Omental fat pad (tissue), 4 donors: ENCODE data around the gene STX11. TPM values are rescaled to one million over a fixed set of nuclear protein-coding genes. Genes with fewer than 3 reads are reported as not detected.

Experiments used
- ATAC-seq: fragments of 150-250 bp; one replicate; pipeline ENCODE4 v1.9.1; 2016; ENCODE audit warnings: mild to moderate bottlenecking, moderate library complexity; ENCODE audit not compliant: low FRiP score
- DNase-seq: peaks from one replicate; pipeline ENCODE4 v3.0.0-alpha.2; 2019; ENCODE audit warnings: low spot score
- total RNA-seq, 4 donors: library from RNA; depleted of rRNA; stranded (reverse); fragments of >200 nt; gene quantifications; one replicate each; pipeline ENCODE4 v1.1.0, GENCODE V29; 2016
- TF ChIP-seq, protein P1 (sequence below), 3 donors: fragments of 450-650 bp; IDR thresholded peaks; one replicate each; pipeline ENCODE4 v1.5.1; 2016 to 2017; ENCODE audit warnings: antibody characterized with exemption in 3 of 3, mild to moderate bottlenecking in 3 of 3, moderate library complexity in 2 of 3

The STX11 gene
- total RNA-seq, 4 donors from 2014 or later, result 34.5 to 156 (median 113) TPM

DNA sequence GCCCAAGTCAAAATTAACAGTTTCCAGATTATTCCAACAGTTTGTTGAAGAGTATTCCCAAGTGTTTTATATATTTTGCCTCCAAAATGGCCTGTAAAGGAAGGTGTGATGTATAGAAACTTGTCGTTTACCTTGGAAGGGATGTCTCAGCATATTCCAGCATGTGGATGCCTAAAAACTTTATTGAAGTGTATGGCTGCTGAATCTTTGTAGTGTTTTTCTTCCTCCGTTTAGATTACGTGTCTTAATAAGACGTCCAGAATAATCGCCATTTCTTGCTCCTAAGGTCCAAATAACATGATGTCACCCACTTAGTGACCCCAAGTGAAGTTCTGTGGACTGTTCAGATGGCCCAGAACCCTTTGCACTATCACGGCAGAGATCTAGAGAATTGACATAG, 37.0 kb upstream of the STX11 start:
- TF ChIP-seq, protein P1, sequence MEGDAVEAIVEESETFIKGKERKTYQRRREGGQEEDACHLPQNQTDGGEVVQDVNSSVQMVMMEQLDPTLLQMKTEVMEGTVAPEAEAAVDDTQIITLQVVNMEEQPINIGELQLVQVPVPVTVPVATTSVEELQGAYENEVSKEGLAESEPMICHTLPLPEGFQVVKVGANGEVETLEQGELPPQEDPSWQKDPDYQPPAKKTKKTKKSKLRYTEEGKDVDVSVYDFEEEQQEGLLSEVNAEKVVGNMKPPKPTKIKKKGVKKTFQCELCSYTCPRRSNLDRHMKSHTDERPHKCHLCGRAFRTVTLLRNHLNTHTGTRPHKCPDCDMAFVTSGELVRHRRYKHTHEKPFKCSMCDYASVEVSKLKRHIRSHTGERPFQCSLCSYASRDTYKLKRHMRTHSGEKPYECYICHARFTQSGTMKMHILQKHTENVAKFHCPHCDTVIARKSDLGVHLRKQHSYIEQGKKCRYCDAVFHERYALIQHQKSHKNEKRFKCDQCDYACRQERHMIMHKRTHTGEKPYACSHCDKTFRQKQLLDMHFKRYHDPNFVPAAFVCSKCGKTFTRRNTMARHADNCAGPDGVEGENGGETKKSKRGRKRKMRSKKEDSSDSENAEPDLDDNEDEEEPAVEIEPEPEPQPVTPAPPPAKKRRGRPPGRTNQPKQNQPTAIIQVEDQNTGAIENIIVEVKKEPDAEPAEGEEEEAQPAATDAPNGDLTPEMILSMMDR (IDR thresholded peaks at IDR 0.05), result no peak
- DNase-seq (no peak), ATAC-seq (no peak)

DNA sequence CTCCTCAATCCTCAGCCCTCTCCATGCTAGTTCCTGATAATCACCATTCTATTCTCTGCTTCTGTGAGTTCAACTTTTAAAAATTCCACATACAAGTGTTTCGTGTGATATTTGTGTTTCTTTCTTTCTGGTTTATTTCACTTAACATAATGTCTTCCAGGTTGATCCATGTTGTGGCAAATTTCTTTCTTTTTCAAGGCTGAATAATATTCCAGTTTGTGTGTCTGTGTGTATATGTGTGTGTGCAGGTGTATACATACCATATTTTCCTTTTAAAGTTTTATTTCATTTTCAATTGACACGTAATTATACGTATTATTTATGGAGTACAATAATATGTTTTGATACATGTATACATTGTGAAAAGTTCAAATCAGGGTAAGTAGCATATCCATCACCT, 35.1 kb upstream of the STX11 start:
- ATAC-seq (no peak), DNase-seq (no peak)
- TF ChIP-seq, protein P1 (IDR thresholded peaks at IDR 0.05), result no peak

DNA sequence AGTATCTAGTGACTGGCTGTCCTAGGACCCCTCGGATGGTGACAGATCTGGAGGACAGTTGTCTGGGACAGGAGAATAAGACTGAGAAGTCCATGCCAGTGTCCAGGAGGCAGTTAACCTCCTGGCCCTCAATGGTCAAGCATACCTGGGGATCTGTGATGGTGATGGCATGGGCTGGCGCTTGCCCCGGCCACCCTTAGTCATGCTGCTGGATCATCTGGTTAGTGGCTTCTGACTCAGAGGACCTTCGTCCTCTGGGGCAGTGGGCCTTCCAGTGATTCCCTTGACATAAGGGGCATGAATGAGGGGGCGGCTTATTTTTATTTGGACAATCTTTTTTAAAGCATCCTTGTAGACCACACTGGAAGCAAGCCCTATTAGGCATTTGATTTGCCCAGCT, 30.9 kb upstream of the STX11 start:
- DNase-seq (no peak), ATAC-seq (no peak)
- TF ChIP-seq, protein P1 (IDR thresholded peaks at IDR 0.05), result no peak

DNA sequence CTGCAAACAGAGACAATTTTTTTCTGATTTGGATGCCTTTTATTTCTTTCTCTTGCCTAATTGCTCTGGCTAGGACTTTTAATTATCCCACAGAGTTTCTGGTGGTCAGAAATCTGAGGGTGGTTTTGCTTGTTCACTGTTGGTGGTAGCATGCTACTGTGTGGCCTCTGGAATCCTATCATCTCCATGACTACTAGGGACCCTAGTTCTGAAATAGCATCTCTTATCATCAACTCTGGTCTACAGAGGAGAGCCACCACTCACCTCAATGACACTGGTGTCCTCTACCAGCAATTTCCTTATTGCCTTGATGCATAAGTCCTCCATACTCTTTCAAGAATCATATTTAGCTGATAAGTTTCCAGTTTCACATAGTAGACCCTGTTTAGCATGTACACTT, 27.5 kb upstream of the STX11 start:
- ATAC-seq, result no peak
- no peak for DNase-seq
- TF ChIP-seq, protein P1 (IDR thresholded peaks at IDR 0.05), result no peak

DNA sequence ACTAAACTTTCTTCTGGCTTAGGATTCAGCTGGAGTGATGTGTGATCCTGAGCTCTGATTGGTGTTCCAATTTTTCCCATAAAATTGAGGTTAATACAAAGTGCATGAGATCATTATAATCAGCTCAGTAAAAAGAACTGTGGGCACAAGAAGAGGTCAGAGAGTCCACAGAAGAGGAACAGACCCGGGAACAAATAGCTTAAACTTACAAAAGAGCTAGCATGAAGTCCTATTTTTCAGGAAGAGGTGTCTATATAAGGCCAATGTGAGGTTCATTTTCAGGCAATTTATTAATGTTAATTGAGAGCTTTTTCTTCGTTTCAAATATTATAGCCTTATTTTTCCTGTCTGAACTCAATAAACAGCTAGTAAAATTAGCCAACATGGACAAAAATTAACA, 26.9 kb upstream of the STX11 start:
- no peak for DNase-seq
- ATAC-seq, result no peak
- TF ChIP-seq, protein P1 (IDR thresholded peaks at IDR 0.05), result no peak

DNA sequence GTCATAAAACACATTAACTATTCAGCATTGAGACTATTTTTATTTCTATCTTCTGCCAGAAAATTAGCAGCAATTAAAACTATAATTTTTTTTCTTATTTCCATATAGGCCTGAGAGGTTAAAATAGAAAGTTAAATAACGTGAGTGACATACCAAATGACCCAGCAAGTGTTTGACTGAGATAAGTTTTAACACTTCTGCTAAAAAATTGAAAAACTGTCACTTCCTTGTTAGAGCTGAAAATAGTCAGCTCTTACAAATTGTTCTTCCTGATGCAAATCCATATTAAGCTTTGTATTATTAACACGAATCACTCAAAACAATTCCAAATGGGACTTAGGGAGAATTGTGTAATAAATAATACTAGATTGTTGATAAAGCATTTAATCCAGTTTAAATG, 26.5 kb upstream of the STX11 start:
- DNase-seq, result no peak
- TF ChIP-seq, protein P1 (IDR thresholded peaks at IDR 0.05), result no peak
- ATAC-seq, result no peak

DNA sequence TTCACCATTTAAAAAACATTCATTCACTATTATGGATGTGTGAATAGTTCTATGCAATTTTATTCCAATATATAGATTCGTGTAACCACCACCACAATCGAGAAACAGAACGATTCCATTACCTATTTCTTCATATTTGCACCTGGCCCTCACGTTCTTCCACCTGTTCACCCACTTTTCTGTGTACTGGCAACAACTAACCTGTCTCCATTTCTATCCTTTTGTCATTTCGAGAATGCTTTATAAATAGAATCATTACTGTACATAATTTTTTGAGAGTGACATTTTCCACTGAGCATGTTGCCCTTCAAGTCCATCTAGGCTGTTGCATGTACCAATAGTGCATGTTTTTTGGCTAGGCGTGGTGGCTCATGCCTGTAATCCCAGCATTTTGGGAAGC, 23.2 kb upstream of the STX11 start:
- TF ChIP-seq, protein P1 (IDR thresholded peaks at IDR 0.05), result no peak
- ATAC-seq (no peak), DNase-seq (no peak)
